ENCODE results near the gene TMEM145. TPM values are rescaled to one million over a fixed set of nuclear protein-coding genes. Genes with fewer than 3 reads are reported as not detected.
A peak's percentile ranks its signal among the peaks of the same experiment; 100 is the strongest.

Gene TMEM145
- total and polyA plus RNA-seq, 2 donors (not counting 1 experiment from before 2014, with no cell fraction given) = 0.05 to 0.83 TPM

DNA sequence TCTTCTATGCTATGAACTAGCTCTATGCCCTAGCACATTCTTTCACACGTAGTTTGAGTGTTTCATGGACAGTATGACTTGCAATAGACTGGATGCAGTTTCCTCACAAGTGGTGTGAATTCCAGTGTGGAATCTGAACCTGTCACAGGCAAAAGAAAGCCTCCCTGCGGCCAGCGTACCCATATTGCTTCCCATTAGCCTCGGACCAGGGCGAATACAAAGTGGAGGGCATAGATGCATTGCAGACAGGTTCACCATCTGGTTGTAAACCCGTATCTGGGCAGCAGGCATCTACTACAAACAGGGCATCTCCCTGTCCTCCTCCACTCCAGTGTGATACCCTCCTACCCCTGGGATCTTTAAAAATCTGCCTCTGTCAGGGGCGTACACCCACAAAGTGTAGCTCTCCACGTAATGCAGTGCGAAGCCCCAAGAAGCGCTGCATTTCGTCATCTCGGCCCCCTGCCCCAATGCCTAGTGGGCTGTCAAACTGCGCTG is 45.4 kb upstream of the TMEM145 start:
- Histone ChIP-seq H3K27ac (ENCODE audit: insufficient read depth, low read length) (peak overlapping the region; percentile 98), H3K4me2 (ENCODE audit: extremely low read depth, insufficient read depth, low read length) (peak overlapping the region; percentile 98), H3K27me3 (ENCODE audit: control insufficient read depth, insufficient read depth, low read length) (no peaks in the 10 kb centered on the region), H3K36me3 (ENCODE audit: control insufficient read depth, insufficient read depth, low read length) (peaks cover 8% of the 10 kb centered on the region), H3K79me2 (ENCODE audit: control insufficient read depth, insufficient read depth, low read length) (peaks cover 29% of the 10 kb centered on the region), H3K9me3 (ENCODE audit: control insufficient read depth, insufficient read depth, low read depth, low read length) (no peaks in the 10 kb centered on the region), H2AFZ (ENCODE audit: low read length) (peak overlapping the region; percentile 95), H3K9ac (ENCODE audit: insufficient read depth, low read length) (peak overlapping the region; percentile 67), H3K4me3 (replicated peaks in 1 of 4; ENCODE audit: control extremely low read depth in 1 of 4, insufficient read depth in 1 of 4, low read depth in 3 of 4, low read length in 4 of 4) (peak overlapping the region; percentile 57 to 89 (median 69)), H4K20me1 (ENCODE audit: control insufficient read depth, extremely low read depth, insufficient read depth, low read length) (no peaks in the 10 kb centered on the region), H3K4me1 (ENCODE audit: control insufficient read depth, extremely low read depth, insufficient read depth, low read length) (peaks cover 13% of the 10 kb centered on the region)
- DNase-seq (ENCODE audit: low read depth in 2 of 2) = no peak
- TF ChIP-seq, protein P1, sequence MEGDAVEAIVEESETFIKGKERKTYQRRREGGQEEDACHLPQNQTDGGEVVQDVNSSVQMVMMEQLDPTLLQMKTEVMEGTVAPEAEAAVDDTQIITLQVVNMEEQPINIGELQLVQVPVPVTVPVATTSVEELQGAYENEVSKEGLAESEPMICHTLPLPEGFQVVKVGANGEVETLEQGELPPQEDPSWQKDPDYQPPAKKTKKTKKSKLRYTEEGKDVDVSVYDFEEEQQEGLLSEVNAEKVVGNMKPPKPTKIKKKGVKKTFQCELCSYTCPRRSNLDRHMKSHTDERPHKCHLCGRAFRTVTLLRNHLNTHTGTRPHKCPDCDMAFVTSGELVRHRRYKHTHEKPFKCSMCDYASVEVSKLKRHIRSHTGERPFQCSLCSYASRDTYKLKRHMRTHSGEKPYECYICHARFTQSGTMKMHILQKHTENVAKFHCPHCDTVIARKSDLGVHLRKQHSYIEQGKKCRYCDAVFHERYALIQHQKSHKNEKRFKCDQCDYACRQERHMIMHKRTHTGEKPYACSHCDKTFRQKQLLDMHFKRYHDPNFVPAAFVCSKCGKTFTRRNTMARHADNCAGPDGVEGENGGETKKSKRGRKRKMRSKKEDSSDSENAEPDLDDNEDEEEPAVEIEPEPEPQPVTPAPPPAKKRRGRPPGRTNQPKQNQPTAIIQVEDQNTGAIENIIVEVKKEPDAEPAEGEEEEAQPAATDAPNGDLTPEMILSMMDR (conservative IDR thresholded peaks at IDR 0.05 in 1 of 2, IDR thresholded peaks at IDR 0.05 in 1 of 2; ENCODE audit: low read depth in 1 of 2, low read length in 2 of 2) = no peak
- TF ChIP-seq EZH2 (IDR thresholded peaks at IDR 0.05; ENCODE audit: low read length, missing control alignments) = no peak

DNA sequence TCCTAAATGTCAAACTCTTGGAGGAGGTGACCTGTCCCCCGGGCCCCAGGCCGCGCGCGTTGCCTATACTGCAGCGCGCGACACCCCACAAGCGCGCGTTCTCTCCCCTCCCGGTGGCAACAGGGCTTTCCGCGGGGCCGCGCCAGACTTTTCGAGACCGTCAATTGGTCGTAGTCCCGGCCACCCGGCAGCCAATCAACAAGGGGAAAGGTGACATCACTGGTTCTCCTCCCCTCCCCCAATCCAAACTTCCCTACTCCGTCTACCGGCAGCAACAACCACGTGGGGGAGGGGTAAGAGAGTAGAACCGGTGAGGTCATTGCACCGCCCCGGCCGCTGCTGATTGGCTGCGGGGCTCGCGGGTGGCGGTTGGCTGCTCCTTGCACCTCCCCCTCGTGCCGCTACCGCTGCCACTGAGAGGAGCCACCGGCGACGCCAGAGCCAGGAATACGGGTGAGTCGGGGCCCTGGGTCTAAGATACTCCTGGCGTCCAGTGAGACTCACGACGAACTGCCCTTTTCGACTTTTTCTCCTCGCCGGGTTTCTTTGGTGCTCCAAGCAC is 44.9 kb upstream of the TMEM145 start:
- Histone ChIP-seq H3K36me3 (ENCODE audit: control insufficient read depth, insufficient read depth, low read length) (peaks cover 13% of the 10 kb centered on the region), H3K4me3 (replicated peaks in 1 of 4; ENCODE audit: control extremely low read depth in 1 of 4, insufficient read depth in 1 of 4, low read depth in 3 of 4, low read length in 4 of 4) (peak overlapping the region; percentile 71 to 89 (median 74)), H2AFZ (ENCODE audit: low read length) (peak overlapping the region; percentile 95), H3K9me3 (ENCODE audit: control insufficient read depth, insufficient read depth, low read depth, low read length) (no peaks in the 10 kb centered on the region), H3K27ac (ENCODE audit: insufficient read depth, low read length) (peak overlapping the region; percentile 98), H3K4me2 (ENCODE audit: extremely low read depth, insufficient read depth, low read length) (peak overlapping the region; percentile 98), H4K20me1 (ENCODE audit: control insufficient read depth, extremely low read depth, insufficient read depth, low read length) (no peaks in the 10 kb centered on the region), H3K27me3 (ENCODE audit: control insufficient read depth, insufficient read depth, low read length) (no peaks in the 10 kb centered on the region), H3K9ac (ENCODE audit: insufficient read depth, low read length) (peak overlapping the region; percentile 97), H3K79me2 (ENCODE audit: control insufficient read depth, insufficient read depth, low read length) (peaks cover 29% of the 10 kb centered on the region), H3K4me1 (ENCODE audit: control insufficient read depth, extremely low read depth, insufficient read depth, low read length) (peaks cover 13% of the 10 kb centered on the region)
- peak; percentile 98 to 99 for DNase-seq (ENCODE audit: low read depth in 2 of 2)
- TF ChIP-seq, protein P1 (conservative IDR thresholded peaks at IDR 0.05 in 1 of 2, IDR thresholded peaks at IDR 0.05 in 1 of 2; ENCODE audit: low read depth in 1 of 2, low read length in 2 of 2) = no peak
- no peak for TF ChIP-seq EZH2 (IDR thresholded peaks at IDR 0.05; ENCODE audit: low read length, missing control alignments)

DNA sequence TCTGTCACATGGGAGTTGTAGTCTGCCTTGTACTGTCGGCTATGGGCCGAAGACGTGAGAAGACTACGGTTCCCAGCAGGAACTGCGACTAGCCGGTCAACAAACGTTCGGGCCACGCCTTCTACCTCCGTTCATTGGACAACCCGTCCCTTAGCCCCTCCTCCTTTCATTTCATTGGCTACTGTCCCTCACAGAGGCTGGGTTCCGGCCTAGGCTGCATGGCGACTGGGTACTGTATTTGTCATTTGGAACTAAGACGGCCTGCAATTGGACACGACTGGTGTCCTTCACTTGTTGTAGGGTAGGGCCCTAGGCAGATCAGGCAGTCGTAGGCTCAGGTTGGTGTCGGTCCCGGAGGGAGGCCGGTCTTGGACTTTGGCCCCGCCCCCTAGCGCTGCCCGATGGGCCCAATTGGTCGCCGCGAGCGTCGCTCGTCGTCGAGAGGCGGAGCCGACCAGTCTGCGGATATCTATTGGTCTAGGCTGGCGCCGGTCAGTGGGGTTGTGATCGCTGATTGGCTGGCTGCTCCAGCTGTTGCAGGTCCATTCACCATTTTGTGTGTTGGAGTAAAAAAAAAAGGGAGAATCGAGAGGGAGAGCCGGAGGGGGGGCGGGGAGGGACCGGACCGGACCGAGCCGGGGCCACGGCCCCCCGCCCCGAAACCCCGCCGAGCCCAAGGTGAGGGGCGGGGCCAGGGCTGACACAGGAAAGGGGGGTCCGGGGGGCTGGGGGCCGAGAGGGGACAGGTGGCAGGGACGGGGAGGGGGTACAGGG is 44.2 kb upstream of the TMEM145 start, which contains the start of gene CIC:
Gene CIC (plus strand): TSS at position 549 of the 774 bp plus-strand sequence. CDS start 2,532 bp downstream, outside the sequence.
- Histone ChIP-seq H4K20me1 (ENCODE audit: control insufficient read depth, extremely low read depth, insufficient read depth, low read length) (no peaks in the 10 kb centered on the region), H3K9ac (ENCODE audit: insufficient read depth, low read length) (peak within 1 kb of the TSS; percentile 97), H3K27me3 (ENCODE audit: control insufficient read depth, insufficient read depth, low read length) (no peaks in the 10 kb centered on the region), H2AFZ (ENCODE audit: low read length) (peak within 1 kb of the TSS; percentile 88), H3K9me3 (ENCODE audit: control insufficient read depth, insufficient read depth, low read depth, low read length) (no peaks in the 10 kb centered on the region), H3K4me3 (replicated peaks in 1 of 4; ENCODE audit: control extremely low read depth in 1 of 4, insufficient read depth in 1 of 4, low read depth in 3 of 4, low read length in 4 of 4) (peak within 1 kb of the TSS; percentile 82 to 89 (median 84)), H3K27ac (ENCODE audit: insufficient read depth, low read length) (peak within 1 kb of the TSS; percentile 98), H3K36me3 (ENCODE audit: control insufficient read depth, insufficient read depth, low read length) (peaks cover 18% of the 10 kb centered on the region), H3K4me2 (ENCODE audit: extremely low read depth, insufficient read depth, low read length) (peak within 1 kb of the TSS; percentile 98), H3K79me2 (ENCODE audit: control insufficient read depth, insufficient read depth, low read length) (peaks cover 35% of the 10 kb centered on the region), H3K4me1 (ENCODE audit: control insufficient read depth, extremely low read depth, insufficient read depth, low read length) (peaks cover 13% of the 10 kb centered on the region)
- DNase-seq (ENCODE audit: low read depth in 2 of 2) = peak; percentile 100
- no peak for TF ChIP-seq EZH2 (IDR thresholded peaks at IDR 0.05; ENCODE audit: low read length, missing control alignments)
- TF ChIP-seq, protein P1 (conservative IDR thresholded peaks at IDR 0.05 in 1 of 2, IDR thresholded peaks at IDR 0.05 in 1 of 2; ENCODE audit: low read depth in 1 of 2, low read length in 2 of 2) = no peak

Data from fibroblast of lung (primary cell).